ENCODE data around the gene PTPN5. TPM values are rescaled to one million over a fixed set of nuclear protein-coding genes. Genes with fewer than 3 reads are reported as not detected.

PTPN5 gene
- total and polyA plus RNA-seq, 2 experiments from 2014 or later: 1.1 to 1.6 TPM

DNA sequence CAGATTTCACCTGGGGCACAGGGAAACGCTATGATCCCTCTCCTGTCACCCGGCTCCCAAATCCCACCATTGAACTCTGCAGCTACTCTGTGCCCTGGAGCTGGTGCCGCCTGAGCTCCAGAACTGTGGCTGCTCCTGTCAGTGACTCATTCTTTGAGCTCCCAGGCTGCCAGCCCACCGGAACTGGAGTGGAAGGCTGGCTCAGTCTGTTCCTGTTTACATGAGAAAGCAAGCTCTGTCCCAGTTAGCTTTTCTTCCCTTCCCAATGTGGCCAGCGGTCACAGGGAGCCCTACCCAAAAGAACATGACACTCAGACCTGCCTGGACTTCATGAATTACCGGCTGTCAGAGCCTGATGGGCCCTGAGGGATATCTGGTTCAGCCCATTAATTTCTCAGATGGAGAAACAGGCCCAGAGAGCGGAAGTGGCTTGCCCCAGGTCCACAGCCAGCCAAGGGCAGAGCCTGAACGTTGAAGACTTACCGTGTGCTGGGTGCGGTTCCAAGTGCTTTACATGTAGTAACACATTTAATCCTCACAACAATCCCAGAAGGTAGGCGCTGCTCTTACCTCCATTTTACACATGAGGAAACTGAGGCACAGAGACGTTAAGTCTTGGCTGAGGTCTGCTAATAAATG is 41.8 kb downstream of the PTPN5 start:
- Histone ChIP-seq H3K36me3 (no peaks in the 10 kb centered on the region), H3K27ac (no peak overlapping the region), H3K4me3 (no peak overlapping the region), H3K27me3 (no peaks in the 10 kb centered on the region), H3K9me3 (ENCODE audit: low read depth) (no peaks in the 10 kb centered on the region), H3K4me1 (ENCODE audit: low read depth) (no peaks in the 10 kb centered on the region)
- DNase-seq (ENCODE audit: low read depth in 1 of 2, low spot score in 1 of 2): peak; percentile 11 to 70
- TF ChIP-seq, protein P1, sequence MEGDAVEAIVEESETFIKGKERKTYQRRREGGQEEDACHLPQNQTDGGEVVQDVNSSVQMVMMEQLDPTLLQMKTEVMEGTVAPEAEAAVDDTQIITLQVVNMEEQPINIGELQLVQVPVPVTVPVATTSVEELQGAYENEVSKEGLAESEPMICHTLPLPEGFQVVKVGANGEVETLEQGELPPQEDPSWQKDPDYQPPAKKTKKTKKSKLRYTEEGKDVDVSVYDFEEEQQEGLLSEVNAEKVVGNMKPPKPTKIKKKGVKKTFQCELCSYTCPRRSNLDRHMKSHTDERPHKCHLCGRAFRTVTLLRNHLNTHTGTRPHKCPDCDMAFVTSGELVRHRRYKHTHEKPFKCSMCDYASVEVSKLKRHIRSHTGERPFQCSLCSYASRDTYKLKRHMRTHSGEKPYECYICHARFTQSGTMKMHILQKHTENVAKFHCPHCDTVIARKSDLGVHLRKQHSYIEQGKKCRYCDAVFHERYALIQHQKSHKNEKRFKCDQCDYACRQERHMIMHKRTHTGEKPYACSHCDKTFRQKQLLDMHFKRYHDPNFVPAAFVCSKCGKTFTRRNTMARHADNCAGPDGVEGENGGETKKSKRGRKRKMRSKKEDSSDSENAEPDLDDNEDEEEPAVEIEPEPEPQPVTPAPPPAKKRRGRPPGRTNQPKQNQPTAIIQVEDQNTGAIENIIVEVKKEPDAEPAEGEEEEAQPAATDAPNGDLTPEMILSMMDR (IDR thresholded peaks at IDR 0.05; ENCODE audit: low read depth, low read length): no peak

DNA sequence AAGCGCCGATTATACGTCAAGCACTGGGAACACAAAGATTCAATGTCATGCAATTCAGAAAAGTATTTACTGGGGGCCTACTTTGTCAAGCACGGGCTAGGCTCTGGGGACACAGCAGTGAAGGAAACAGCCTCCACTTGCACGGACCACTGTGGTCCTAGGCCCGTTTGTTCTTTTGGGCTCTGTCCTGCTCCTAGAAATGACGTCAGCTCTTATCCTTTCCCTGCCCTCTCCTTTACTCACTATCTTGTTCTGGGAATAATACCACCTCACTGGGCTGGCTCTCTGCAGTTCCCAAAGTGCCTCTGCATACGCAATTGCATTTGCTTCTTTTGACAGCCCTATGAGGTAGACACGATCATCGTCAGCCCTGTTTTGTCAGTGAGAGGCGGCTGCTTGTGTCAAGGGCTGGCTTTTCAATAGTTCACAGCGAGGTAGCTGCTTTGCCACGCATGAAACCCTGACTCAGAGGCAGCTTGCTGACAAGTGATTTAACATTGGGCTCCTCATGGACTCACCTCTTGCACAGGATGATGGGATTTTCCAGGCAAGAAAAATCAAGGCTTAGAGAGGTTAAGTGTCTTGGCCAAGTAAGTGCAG is 42.7 kb downstream of the PTPN5 start:
- Histone ChIP-seq H3K4me3 (no peak overlapping the region), H3K36me3 (no peaks in the 10 kb centered on the region), H3K9me3 (ENCODE audit: low read depth) (no peaks in the 10 kb centered on the region), H3K27ac (no peak overlapping the region), H3K27me3 (no peaks in the 10 kb centered on the region), H3K4me1 (ENCODE audit: low read depth) (no peaks in the 10 kb centered on the region)
- TF ChIP-seq, protein P1 (IDR thresholded peaks at IDR 0.05; ENCODE audit: low read depth, low read length): no peak
- peak in 1 of 2 donors; percentile 21 for DNase-seq (ENCODE audit: low read depth in 1 of 2, low spot score in 1 of 2)

DNA sequence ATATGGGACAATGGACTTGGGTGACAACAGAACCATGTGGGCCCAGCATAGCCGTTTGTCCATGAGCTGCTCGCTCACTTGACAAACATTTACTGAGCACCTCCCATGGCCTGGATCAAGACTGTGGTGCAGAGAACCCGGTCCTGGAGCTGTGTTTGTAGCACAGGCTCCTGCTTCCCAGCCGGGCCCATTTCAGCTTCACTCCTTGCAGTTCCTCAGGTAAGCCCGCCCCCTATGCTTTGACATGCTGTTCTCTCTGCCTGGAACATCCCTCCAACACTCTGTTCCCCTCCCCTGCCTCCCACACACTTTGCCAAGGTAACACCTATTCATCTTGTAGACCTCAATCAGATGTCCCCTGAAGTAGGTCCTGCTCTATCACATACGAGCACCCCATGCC is 46.3 kb downstream of the PTPN5 start:
- H3K27me3 ChIP-seq: no peaks in the 10 kb centered on the region
- TF ChIP-seq, protein P1 (IDR thresholded peaks at IDR 0.05; ENCODE audit: low read depth, low read length): no peak
- no peaks in the 10 kb centered on the region for H3K9me3 ChIP-seq (ENCODE audit: low read depth)
- no peak overlapping the region for H3K27ac ChIP-seq
- H3K4me3 ChIP-seq: no peak overlapping the region
- no peaks in the 10 kb centered on the region for H3K36me3 ChIP-seq
- DNase-seq (ENCODE audit: low read depth in 1 of 2, low spot score in 1 of 2): no peak
- H3K4me1 ChIP-seq (ENCODE audit: low read depth): no peaks in the 10 kb centered on the region

DNA sequence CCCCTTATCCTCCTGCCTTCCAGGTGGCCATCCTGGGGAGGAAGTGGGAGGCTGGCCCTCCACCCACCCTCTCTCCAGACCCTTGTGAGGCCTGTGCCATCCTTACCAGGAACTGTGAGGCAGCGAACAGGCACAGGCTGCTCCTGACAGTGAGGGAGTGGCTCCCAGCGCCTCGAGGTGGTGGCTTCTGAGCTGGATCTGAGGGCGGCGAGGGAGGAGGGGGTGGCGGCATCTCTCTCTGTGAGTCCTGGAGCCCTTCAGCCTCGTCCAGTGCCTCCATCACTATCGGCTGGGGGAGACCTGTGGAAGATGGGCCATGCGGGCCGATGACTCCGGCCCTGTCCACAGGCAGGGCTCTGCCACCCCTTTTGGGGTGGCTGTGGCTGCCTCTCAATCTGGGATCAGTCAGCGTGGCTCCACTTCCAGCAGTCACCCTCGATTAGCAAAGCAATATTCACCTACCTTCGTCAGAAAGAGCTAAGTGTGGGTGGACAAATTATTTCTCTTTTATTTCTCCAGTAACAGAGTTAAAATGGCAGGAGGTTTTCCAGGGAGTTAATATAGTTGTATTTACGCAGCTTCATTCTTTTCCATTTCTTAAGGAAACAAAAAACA is 47.6 kb downstream of the PTPN5 start:
- no peaks in the 10 kb centered on the region for H3K36me3 ChIP-seq
- TF ChIP-seq, protein P1 (IDR thresholded peaks at IDR 0.05; ENCODE audit: low read depth, low read length): no peak
- no peak for DNase-seq (ENCODE audit: low read depth in 1 of 2, low spot score in 1 of 2)
- no peak overlapping the region for H3K4me3 ChIP-seq
- no peaks in the 10 kb centered on the region for H3K9me3 ChIP-seq (ENCODE audit: low read depth)
- H3K4me1 ChIP-seq (ENCODE audit: low read depth): no peaks in the 10 kb centered on the region
- no peak overlapping the region for H3K27ac ChIP-seq
- no peaks in the 10 kb centered on the region for H3K27me3 ChIP-seq

DNA sequence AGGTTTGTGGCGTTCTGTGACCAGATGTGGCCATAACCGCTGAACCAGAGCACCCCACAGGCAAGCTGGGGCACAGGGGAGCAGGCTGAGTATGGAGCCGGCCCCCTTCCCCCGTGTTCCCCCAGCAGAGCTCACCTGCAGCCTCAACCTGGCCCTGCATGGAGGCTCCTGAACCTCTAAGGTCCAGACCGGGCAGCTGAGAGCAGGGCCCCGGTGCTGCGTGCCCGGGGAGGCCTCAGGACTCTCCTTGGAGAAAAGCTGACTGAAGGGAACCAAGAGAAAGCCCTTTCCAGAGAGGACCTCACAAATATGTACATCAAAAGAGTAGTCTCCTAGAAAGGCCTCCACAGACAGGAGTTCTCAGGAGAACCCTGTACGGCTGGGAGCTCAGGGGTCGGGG is 48.2 kb downstream of the PTPN5 start:
- H3K27ac ChIP-seq: no peak overlapping the region
- no peaks in the 10 kb centered on the region for H3K9me3 ChIP-seq (ENCODE audit: low read depth)
- no peak for DNase-seq (ENCODE audit: low read depth in 1 of 2, low spot score in 1 of 2)
- no peaks in the 10 kb centered on the region for H3K4me1 ChIP-seq (ENCODE audit: low read depth)
- H3K27me3 ChIP-seq: no peaks in the 10 kb centered on the region
- TF ChIP-seq, protein P1 (IDR thresholded peaks at IDR 0.05; ENCODE audit: low read depth, low read length): no peak
- no peak overlapping the region for H3K4me3 ChIP-seq
- H3K36me3 ChIP-seq: no peaks in the 10 kb centered on the region

Data from cardiac muscle cell (in vitro differentiated cells and primary cell).